ENCODE data around the gene PRKAG1.

- TF ChIP-seq POLR2A (IDR thresholded peaks at IDR 0.05; ENCODE audit: low read length), result no peak
- TF ChIP-seq REST (IDR thresholded peaks at IDR 0.05), result no peak
- no peak for TF ChIP-seq EHMT2 (IDR thresholded peaks at IDR 0.05; ENCODE audit: low read depth)
These were observed 12.4 kb upstream of the PRKAG1 start for GRCh38 chr12:49030714-49031572.

All from A549 (cell line).